Body of pancreas (tissue), 4 donors: ENCODE data around the gene EXOC7. TPM values are rescaled to one million over a fixed set of nuclear protein-coding genes. Genes with fewer than 3 reads are reported as not detected.
A peak's percentile ranks its signal among the peaks of the same experiment; 100 is the strongest.

Source experiments
- ATAC-seq: fragments of 150-250 bp; one replicate; pipeline ENCODE4 v1.9.1; 2016
- DNase-seq, 4 donors: peaks; one replicate each; pipeline ENCODE4 v3.0.0-alpha.2; 2019
- H3K27ac ChIP-seq, 4 donors: fragments of 200-600 bp; sonication (generic); 1 replicate in 3 of 4; 2 replicates in 1 of 4; pipeline versions ENCODE4 v1.5.1 to v1.6.1; 2016 to 2019; ENCODE audit warnings: mild to moderate bottlenecking in 1 of 4, mixed read lengths in 1 of 4, moderate library complexity in 1 of 4
- H3K27me3 ChIP-seq, 2 donors: fragments of 200-600 bp; sonication (generic); one replicate each; pipeline ENCODE4 v1.6.0; 2016; ENCODE audit warnings: mild to moderate bottlenecking in 1 of 2
- H3K36me3 ChIP-seq, 2 donors: fragments of 200-600 bp; sonication (generic); replicated peaks in 1 of 2; 2 replicates each; pipeline ENCODE4 v1.5.1; 2016; ENCODE audit warnings: low read depth in 2 of 2; ENCODE audit not compliant: insufficient read depth in 1 of 2
- H3K4me1 ChIP-seq: fragments of 200-600 bp; sonication (generic); one replicate; pipeline ENCODE4 v1.6.0; 2016
- H3K4me3 ChIP-seq, 2 donors: fragments of 200-600 bp; sonication (generic); 1 replicate in 1 of 2; 2 replicates in 1 of 2; pipeline ENCODE4 v1.5.1; 2016 to 2019
- H3K9me3 ChIP-seq, 3 donors: fragments of 200-600 bp; sonication (generic); 1 replicate in 2 of 3; 2 replicates in 1 of 3; pipeline ENCODE4 v1.5.1; 2016
- POLR2A ChIP-seq, 3 donors: fragments of 450-650 bp; IDR thresholded peaks; one replicate each; pipeline ENCODE4 v1.6.1; 2016; ENCODE audit warnings: antibody characterized with exemption in 3 of 3, mild to moderate bottlenecking in 2 of 3
- WGBS, 2 donors: methylation state at CpG; one replicate each; pipeline ENCODE4 v1.1.5; 2017; 5-methylcytosine and 5-hydroxymethylcytosine counted together
- intact Hi-C: fragments of 100-400 bp; cut with DNase I; formaldehyde crosslinking; loops from one replicate; pipeline ENCODE4 v1.15.1; 2023
- total RNA-seq, 2 donors: library from RNA; depleted of rRNA; stranded (reverse); fragments of >200 nt; gene quantifications; one replicate each; pipeline ENCODE4 v1.1.0, GENCODE V29; 2016
- TF ChIP-seq, protein P1 (sequence below), 7 experiments: fragments of 450-650 bp in 4 of 7; fragments of 200-600 bp in 3 of 7; sonication (generic) in 3 of 7; IDR thresholded peaks; one replicate each; pipeline ENCODE4 v1.5.1; 2016 to 2019; ENCODE audit warnings: antibody characterized with exemption in 7 of 7

EXOC7 gene
- total RNA-seq, 2 donors from 2014 or later = 53.2 to 73.2 TPM

DNA sequence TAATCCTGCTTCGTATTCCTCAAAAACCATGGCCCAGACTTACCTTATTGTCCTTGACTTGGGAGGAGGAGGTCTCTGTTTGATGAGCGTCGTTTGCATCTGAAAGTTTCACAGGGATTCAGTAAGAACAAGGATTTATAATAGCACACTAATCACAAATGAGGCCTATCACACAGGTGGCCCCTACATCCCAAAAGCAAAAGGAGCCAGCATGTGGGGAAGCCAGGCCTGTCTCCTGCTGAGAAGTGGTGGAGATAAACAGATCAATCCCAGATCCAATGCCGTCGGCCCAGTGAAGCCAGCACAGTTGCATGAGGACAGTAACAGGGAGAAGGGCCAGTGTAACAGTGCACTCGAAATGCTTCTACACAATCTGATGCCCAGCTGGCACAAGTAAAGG lies 63.2 kb downstream of the EXOC7 start:
- Histone ChIP-seq H3K4me3 (no peak overlapping the region), H3K36me3 (peaks cover 33 to 58% of the 10 kb centered on the region in 2 donors), H3K27ac (no peak overlapping the region), H3K27me3 (no peaks in the 10 kb centered on the region), H3K9me3 (no peaks in the 10 kb centered on the region), H3K4me1 (peaks cover 4% of the 10 kb centered on the region)
- ATAC-seq (no peak), DNase-seq (no peak)
- 63 to 71% methylated on average over 6 of the region's 6 CpGs for WGBS, 2 donors
- no peak for TF ChIP-seq POLR2A (IDR thresholded peaks at IDR 0.05)
- TF ChIP-seq, protein P1, sequence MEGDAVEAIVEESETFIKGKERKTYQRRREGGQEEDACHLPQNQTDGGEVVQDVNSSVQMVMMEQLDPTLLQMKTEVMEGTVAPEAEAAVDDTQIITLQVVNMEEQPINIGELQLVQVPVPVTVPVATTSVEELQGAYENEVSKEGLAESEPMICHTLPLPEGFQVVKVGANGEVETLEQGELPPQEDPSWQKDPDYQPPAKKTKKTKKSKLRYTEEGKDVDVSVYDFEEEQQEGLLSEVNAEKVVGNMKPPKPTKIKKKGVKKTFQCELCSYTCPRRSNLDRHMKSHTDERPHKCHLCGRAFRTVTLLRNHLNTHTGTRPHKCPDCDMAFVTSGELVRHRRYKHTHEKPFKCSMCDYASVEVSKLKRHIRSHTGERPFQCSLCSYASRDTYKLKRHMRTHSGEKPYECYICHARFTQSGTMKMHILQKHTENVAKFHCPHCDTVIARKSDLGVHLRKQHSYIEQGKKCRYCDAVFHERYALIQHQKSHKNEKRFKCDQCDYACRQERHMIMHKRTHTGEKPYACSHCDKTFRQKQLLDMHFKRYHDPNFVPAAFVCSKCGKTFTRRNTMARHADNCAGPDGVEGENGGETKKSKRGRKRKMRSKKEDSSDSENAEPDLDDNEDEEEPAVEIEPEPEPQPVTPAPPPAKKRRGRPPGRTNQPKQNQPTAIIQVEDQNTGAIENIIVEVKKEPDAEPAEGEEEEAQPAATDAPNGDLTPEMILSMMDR (IDR thresholded peaks at IDR 0.05) = no peak
- intact Hi-C loops = no loop called here

DNA sequence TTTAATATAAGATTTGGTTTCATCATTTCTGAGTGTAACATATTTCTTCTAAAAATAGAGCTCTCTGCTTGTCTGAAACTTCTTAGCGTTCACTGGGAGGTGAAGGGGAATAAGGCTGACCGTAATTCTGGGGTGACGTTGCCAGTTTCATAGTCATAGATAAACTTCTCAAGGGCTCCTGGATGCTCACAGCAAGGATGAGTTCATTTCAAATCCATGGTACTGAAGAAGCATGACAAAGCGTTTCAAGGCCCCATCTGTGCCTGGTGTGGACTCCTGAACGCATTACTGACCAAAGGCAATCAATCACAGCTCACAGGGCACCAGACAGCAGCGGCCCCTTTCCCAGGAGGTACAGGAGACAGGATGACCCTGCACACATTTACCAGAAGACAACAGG lies 64.5 kb downstream of the EXOC7 start:
- no peak for TF ChIP-seq POLR2A (IDR thresholded peaks at IDR 0.05)
- TF ChIP-seq, protein P1 (IDR thresholded peaks at IDR 0.05) = no peak
- peaks cover 23 to 50% of the 10 kb centered on the region in 2 donors for H3K36me3 ChIP-seq
- DNase-seq (no peak), ATAC-seq (no peak)
- intact Hi-C loops = no loop called here
- peaks cover 4% of the 10 kb centered on the region for H3K4me1 ChIP-seq
- no peak overlapping the region for H3K4me3 ChIP-seq
- H3K9me3 ChIP-seq = no peaks in the 10 kb centered on the region
- H3K27ac ChIP-seq = no peak overlapping the region
- WGBS, 2 donors = 81 to 83% methylated on average over 6 of the region's 6 CpGs
- H3K27me3 ChIP-seq = no peaks in the 10 kb centered on the region

DNA sequence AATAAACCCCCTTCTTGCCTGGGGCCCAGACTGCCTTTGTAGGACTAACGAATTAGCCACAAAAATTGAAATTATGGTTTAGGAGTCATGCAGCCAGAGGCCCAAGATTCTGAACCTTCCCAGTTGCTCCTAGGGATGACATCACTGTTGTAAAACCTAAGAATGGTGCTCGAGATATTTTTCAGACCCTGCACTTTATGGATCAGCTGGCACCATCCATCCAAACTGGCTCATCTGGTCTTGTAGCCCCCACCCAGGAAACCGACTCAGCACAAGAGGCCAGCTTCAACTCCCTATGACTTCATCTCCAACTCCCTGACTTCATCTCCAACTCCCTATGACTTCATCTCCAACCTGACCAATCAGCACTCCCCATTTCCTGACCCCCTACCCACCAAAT lies 65.5 kb downstream of the EXOC7 start:
- Histone ChIP-seq H3K4me1 (peaks cover 4% of the 10 kb centered on the region), H3K9me3 (no peaks in the 10 kb centered on the region), H3K4me3 (no peak overlapping the region), H3K36me3 (peaks cover 12 to 39% of the 10 kb centered on the region in 2 donors), H3K27me3 (no peaks in the 10 kb centered on the region), H3K27ac (no peak overlapping the region)
- ATAC-seq = no peak
- 85 to 86% methylated on average over 3 of the region's 3 CpGs for WGBS, 2 donors
- no peak for TF ChIP-seq POLR2A (IDR thresholded peaks at IDR 0.05)
- TF ChIP-seq, protein P1 (IDR thresholded peaks at IDR 0.05) = no peak
- intact Hi-C loops = no loop called here
- DNase-seq = no peak

DNA sequence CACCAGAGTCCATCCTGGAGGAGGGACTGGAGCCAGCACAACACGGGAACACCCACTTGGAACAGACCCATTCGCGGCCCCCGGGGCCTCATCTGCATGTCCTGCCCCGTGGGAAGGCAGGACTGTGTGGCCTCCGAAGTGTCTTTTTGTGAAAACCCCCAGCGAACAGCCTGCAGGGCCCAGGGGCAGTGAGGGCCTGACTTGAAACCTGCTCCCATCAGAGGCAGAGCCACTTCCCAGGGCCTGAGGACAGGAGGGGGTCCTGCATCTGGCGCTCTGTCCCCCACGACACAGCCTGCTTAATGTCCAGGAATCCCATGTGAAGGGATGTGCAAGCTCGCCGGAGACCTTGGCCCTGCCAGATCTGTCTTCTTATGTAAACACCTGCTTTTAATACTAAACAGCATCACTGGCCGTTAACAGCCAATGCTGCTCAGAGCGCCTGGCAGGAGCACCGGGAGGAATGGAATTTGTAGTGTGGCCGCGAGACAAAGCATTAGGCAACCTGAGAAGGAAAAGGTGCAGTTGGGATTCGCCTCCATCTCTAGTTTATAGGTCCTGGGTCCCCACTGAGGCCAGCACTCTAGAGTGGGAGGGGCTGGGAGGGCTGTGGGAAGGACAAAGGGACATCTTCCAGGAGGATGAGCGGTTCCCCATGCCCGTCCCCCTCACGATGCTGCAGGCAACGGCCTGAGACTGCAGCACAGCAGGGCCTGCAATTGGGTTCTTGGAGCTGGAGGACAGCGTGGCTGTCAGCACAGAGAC lies 66.9 kb downstream of the EXOC7 start:
- H3K4me3 ChIP-seq = no peak overlapping the region
- WGBS, 2 donors = 44 to 49% methylated on average over 16 to 22 of the region's 22 CpGs
- TF ChIP-seq POLR2A (IDR thresholded peaks at IDR 0.05) = no peak
- TF ChIP-seq, protein P1 (IDR thresholded peaks at IDR 0.05) = no peak
- no peaks in the 10 kb centered on the region for H3K27me3 ChIP-seq
- peaks cover 6 to 32% of the 10 kb centered on the region in 2 donors for H3K36me3 ChIP-seq
- H3K4me1 ChIP-seq = peaks cover 16% of the 10 kb centered on the region
- H3K9me3 ChIP-seq = no peaks in the 10 kb centered on the region
- ATAC-seq = peak; percentile 15
- intact Hi-C loops = no loop called here
- no peak overlapping the region for H3K27ac ChIP-seq
- peak in 1 of 4 donors; percentile 20 for DNase-seq
